Measurements from ENCODE around the gene PYGM.

GRCh38 chr11:64790205-64791095 lies 30.7 kb upstream of the PYGM start:
- no peak for TF ChIP-seq CTCF (IDR thresholded peaks at IDR 0.05 in 2 of 3, conservative IDR thresholded peaks at IDR 0.05 in 1 of 3; ENCODE audit: borderline replicate concordance in 1 of 3, insufficient read depth in 1 of 3, low read depth in 2 of 3, low read length in 2 of 3)
- no peak for TF ChIP-seq SP1 (IDR thresholded peaks at IDR 0.05; ENCODE audit: low read depth)
- no peak for TF ChIP-seq MAX (IDR thresholded peaks at IDR 0.05)
- no peak for TF ChIP-seq EZH2 (IDR thresholded peaks at IDR 0.05)
- no peak for TF ChIP-seq POLR2AphosphoS5 (IDR thresholded peaks at IDR 0.05; ENCODE audit: low read depth, low read length)

Data from HCT116 (cell line).